Neural crest cell (in vitro differentiated cells): ENCODE measurements around the gene FANCC. TPM values are rescaled to one million over a fixed set of nuclear protein-coding genes. Genes with fewer than 3 reads are reported as not detected.
A peak's percentile ranks its signal among the peaks of the same experiment; 100 is the strongest.
"Not testable (repeated sequence)": the region's sequence is repeated elsewhere in the genome, so short reads cannot be mapped to it uniquely, and the experiment has no call there.

ENCODE experiments used
- DNase-seq: peaks from one replicate; pipeline ENCODE4 v3.0.0; 2021; ENCODE audit warnings: low read depth, mixed read lengths, low spot score
- H3K27ac Mint-ChIP-seq: one replicate; pipeline ENCODE4 v1.8.0; 2021; ENCODE audit warnings: mild to moderate bottlenecking, mixed read lengths; ENCODE audit not compliant: unreplicated experiment
- H3K27me3 Mint-ChIP-seq: 2 replicates; pipeline ENCODE4 v1.8.0; 2021; ENCODE audit warnings: low read depth, mild to moderate bottlenecking, mixed read lengths
- H3K36me3 Mint-ChIP-seq: 2 replicates; pipeline ENCODE4 v1.8.0; 2021; ENCODE audit warnings: low read depth, mild to moderate bottlenecking, mixed read lengths
- H3K4me1 Mint-ChIP-seq: 2 replicates; pipeline ENCODE4 v1.8.0; 2021; ENCODE audit warnings: mixed read lengths
- H3K4me3 Mint-ChIP-seq: one replicate; pipeline ENCODE4 v1.8.0; 2021; ENCODE audit warnings: mild to moderate bottlenecking, mixed read lengths
- H3K9me3 Mint-ChIP-seq: 2 replicates; pipeline ENCODE4 v1.8.0; 2021; ENCODE audit warnings: mixed read lengths
- CTCF ChIP-seq: fragments of 200-600 bp; sonication (generic); conservative IDR thresholded peaks from 2 replicates; pipeline ENCODE4 v1.5.0; 2021; ENCODE audit warnings: antibody characterized with exemption, mild to moderate bottlenecking
- total RNA-seq: library from RNA; stranded (reverse); gene quantifications from 2 replicates; pipeline ENCODE4 v1.2.1, GENCODE V29; 2021

Gene FANCC
- total RNA-seq, 1 donor from 2014 or later, result 24.6 TPM

GRCh38 chr9:95330720-95331404, 13.4 kb upstream of the FANCC start:
- no peak overlapping the region for H3K27ac Mint-ChIP-seq
- DNase-seq, result no peak
- peaks cover 9% of the 10 kb centered on the region for H3K9me3 Mint-ChIP-seq
- H3K36me3 Mint-ChIP-seq, result peaks cover 7% of the 10 kb centered on the region
- no peak for TF ChIP-seq CTCF
- H3K27me3 Mint-ChIP-seq, result no peaks in the 10 kb centered on the region
- H3K4me3 Mint-ChIP-seq, result no peak overlapping the region
- no peaks in the 10 kb centered on the region for H3K4me1 Mint-ChIP-seq

GRCh38 chr9:95329061-95329460, 11.6 kb upstream of the FANCC start:
- H3K4me1 Mint-ChIP-seq, H3K27me3 Mint-ChIP-seq, H3K27ac Mint-ChIP-seq, H3K4me3 Mint-ChIP-seq, DNase-seq, H3K36me3 Mint-ChIP-seq: not testable (repeated sequence)
- H3K9me3 Mint-ChIP-seq, result peaks cover 13% of the 10 kb centered on the region

GRCh38 chr9:95327239-95327865, 9.8 kb upstream of the FANCC start:
- Mint-ChIP-seq H3K9me3 (peaks cover 17% of the 10 kb centered on the region), H3K4me1 (no peaks in the 10 kb centered on the region), H3K27ac (no peak overlapping the region), H3K4me3 (no peak overlapping the region), H3K36me3 (peaks cover 17% of the 10 kb centered on the region), H3K27me3 (no peaks in the 10 kb centered on the region)
- no peak for TF ChIP-seq CTCF
- DNase-seq, result no peak

- Mint-ChIP-seq H3K27me3 (no peaks in the 10 kb centered on the region), H3K36me3 (peaks cover 21% of the 10 kb centered on the region), H3K27ac (no peak overlapping the region), H3K9me3 (peaks cover 14% of the 10 kb centered on the region), H3K4me1 (peaks cover 8% of the 10 kb centered on the region), H3K4me3 (no peak overlapping the region)
- TF ChIP-seq CTCF, result no peak
- DNase-seq, result no peak
Observed at GRCh38 chr9:95325221-95325620, 7.7 kb upstream of the FANCC start.

- TF ChIP-seq CTCF, result peak; percentile 12
- peak overlapping the region; percentile 99 for H3K27ac Mint-ChIP-seq
- peaks cover 4% of the 10 kb centered on the region for H3K36me3 Mint-ChIP-seq
- DNase-seq, result no peak
- H3K27me3 Mint-ChIP-seq, result no peaks in the 10 kb centered on the region
- peaks cover 50% of the 10 kb centered on the region for H3K4me1 Mint-ChIP-seq
- H3K9me3 Mint-ChIP-seq, result no peaks in the 10 kb centered on the region
- peak overlapping the region; percentile 93 for H3K4me3 Mint-ChIP-seq
Observed at GRCh38 chr9:95317893-95318211, 343 bp upstream of the FANCC start.

GRCh38 chr9:95316794-95317118, 753 bp downstream of the FANCC start:
- DNase-seq, result peak; percentile 75
- peak; percentile 24 for TF ChIP-seq CTCF
- peak overlapping the region; percentile 95 for H3K27ac Mint-ChIP-seq
- no peaks in the 10 kb centered on the region for H3K9me3 Mint-ChIP-seq
- H3K4me1 Mint-ChIP-seq, result peaks cover 56% of the 10 kb centered on the region
- H3K36me3 Mint-ChIP-seq, result no peaks in the 10 kb centered on the region
- no peaks in the 10 kb centered on the region for H3K27me3 Mint-ChIP-seq
- H3K4me3 Mint-ChIP-seq, result peak overlapping the region; percentile 93
